Stimulated activated CD4-positive, alpha-beta T cell treated with anti-CD3 and anti-CD28 coated beads, Interleukin-1b, Interleukin-23, amount 100 ng/mL, for 1 hour (primary cell): ENCODE data around the gene GADD45GIP1.
"Not testable (repeated sequence)": the region's sequence is repeated elsewhere in the genome, so short reads cannot be mapped to it uniquely, and the experiment has no call there.

Experiments
- DNase-seq, 2 donors: peaks; one replicate each; pipeline ENCODE4 v3.0.0-alpha.2; 2020; ENCODE audit warnings: low read depth in 2 of 2

GADD45GIP1 gene

GRCh38 chr19:12987781-12988180 is 30.8 kb upstream of the GADD45GIP1 start:
- no peak for DNase-seq

- no peak for DNase-seq
Measured at GRCh38 chr19:12987190-12987589, 30.2 kb upstream of the GADD45GIP1 start.

GRCh38 chr19:12986726-12987125 is 29.7 kb upstream of the GADD45GIP1 start:
- DNase-seq = no peak

- no peak for DNase-seq
Measured at GRCh38 chr19:12985049-12985776, 28.2 kb upstream of the GADD45GIP1 start.

- DNase-seq = no peak
Measured at GRCh38 chr19:12984683-12985048, 27.6 kb upstream of the GADD45GIP1 start.

GRCh38 chr19:12984143-12984627 is 27.2 kb upstream of the GADD45GIP1 start:
- no peak for DNase-seq

GRCh38 chr19:12983542-12984142 is 26.6 kb upstream of the GADD45GIP1 start:
- DNase-seq = peak; percentile 69 to 72

GRCh38 chr19:12983091-12983490 is 26.1 kb upstream of the GADD45GIP1 start:
- DNase-seq = no peak

GRCh38 chr19:12982648-12983047 is 25.6 kb upstream of the GADD45GIP1 start:
- DNase-seq = no peak

GRCh38 chr19:12979974-12980373 is 23.0 kb upstream of the GADD45GIP1 start:
- DNase-seq = no peak

GRCh38 chr19:12976109-12976508 is 19.1 kb upstream of the GADD45GIP1 start:
- DNase-seq = not testable (repeated sequence)

- no peak for DNase-seq
Measured at GRCh38 chr19:12975221-12975741, 18.3 kb upstream of the GADD45GIP1 start.

GRCh38 chr19:12974301-12975220 is 17.5 kb upstream of the GADD45GIP1 start:
- DNase-seq = no peak

GRCh38 chr19:12973236-12973635 is 16.2 kb upstream of the GADD45GIP1 start:
- no peak for DNase-seq

- no peak for DNase-seq
Measured at GRCh38 chr19:12970070-12970820, 13.2 kb upstream of the GADD45GIP1 start.

- DNase-seq = no peak
Measured at GRCh38 chr19:12969292-12969988, 12.4 kb upstream of the GADD45GIP1 start, which contains the start of gene DAND5. DAND5 (plus strand) TSS chr19:12969576; CDS start chr19:12969661, 85 bp downstream.

GRCh38 chr19:12967907-12968306 is 10.9 kb upstream of the GADD45GIP1 start:
- DNase-seq = no peak

- DNase-seq = no peak
Measured at GRCh38 chr19:12965812-12966135, 8.8 kb upstream of the GADD45GIP1 start.

GRCh38 chr19:12965017-12965811 is 8.2 kb upstream of the GADD45GIP1 start:
- DNase-seq = peak; percentile 61 to 80

- DNase-seq = no peak
Measured at GRCh38 chr19:12959481-12959880, 2.5 kb upstream of the GADD45GIP1 start.
